MM.1S (cell line): ENCODE measurements around the gene FABP7.

Source experiments
- DNase-seq: peaks from one replicate; pipeline ENCODE4 v3.0.0-alpha.2; 2015
- H2AFZ ChIP-seq: fragments of 300-600 bp; sonication (generic); 2 replicates; pipeline ENCODE4 v1.6.0; 2016; ENCODE audit warnings: antibody characterized with exemption, low read length
- H3F3A ChIP-seq: fragments of 300-600 bp; sonication (generic); 2 replicates; pipeline ENCODE4 v1.6.1; 2016; ENCODE audit warnings: mild to moderate bottlenecking, antibody characterized with exemption, low read length, moderate library complexity, mixed read lengths; ENCODE audit not compliant: insufficient read depth
- H3K27ac ChIP-seq: fragments of 300-600 bp; sonication (generic); 2 replicates; pipeline ENCODE4 v1.5.1; 2016; ENCODE audit warnings: mild to moderate bottlenecking, low read length
- H3K27me3 ChIP-seq: fragments of 300-600 bp; sonication (generic); replicated peaks from 2 replicates; pipeline ENCODE4 v1.6.0; 2016; ENCODE audit warnings: low read length; ENCODE audit not compliant: insufficient read depth
- H3K36me3 ChIP-seq: fragments of 300-600 bp; sonication (generic); replicated peaks from 2 replicates; pipeline ENCODE4 v1.6.1; 2016; ENCODE audit warnings: mild to moderate bottlenecking, low read length, mixed read lengths; ENCODE audit not compliant: insufficient read depth
- H3K4me1 ChIP-seq: fragments of 300-600 bp; sonication (generic); 2 replicates; pipeline ENCODE4 v1.6.1; 2016; ENCODE audit warnings: low read length, mixed read lengths
- H3K4me2 ChIP-seq: fragments of 300-600 bp; sonication (generic); 2 replicates; pipeline ENCODE4 v1.6.0; 2016; ENCODE audit warnings: low read depth, low read length
- H3K4me3 ChIP-seq: fragments of 300-600 bp; sonication (generic); 2 replicates; pipeline ENCODE4 v1.5.1; 2016; ENCODE audit warnings: low read length, mixed read lengths
- H3K79me2 ChIP-seq: fragments of 300-600 bp; sonication (generic); 2 replicates; pipeline ENCODE4 v1.6.1; 2016; ENCODE audit warnings: mixed run types, low read length, mixed read lengths
- H3K9ac ChIP-seq: fragments of 300-600 bp; sonication (generic); 2 replicates; pipeline ENCODE4 v1.6.1; 2016; ENCODE audit warnings: low read length, mixed read lengths
- H3K9me2 ChIP-seq: fragments of 300-600 bp; sonication (generic); replicated peaks from 2 replicates; pipeline ENCODE4 v1.6.1; 2016; ENCODE audit warnings: mild to moderate bottlenecking, low read length, mixed read lengths; ENCODE audit not compliant: insufficient read depth
- H3K9me3 ChIP-seq: fragments of 300-600 bp; sonication (generic); replicated peaks from 2 replicates; pipeline ENCODE4 v1.6.1; 2016; ENCODE audit warnings: mild to moderate bottlenecking, low read length, mixed read lengths; ENCODE audit not compliant: insufficient read depth
- H4K20me1 ChIP-seq: fragments of 300-600 bp; sonication (generic); 2 replicates; pipeline ENCODE4 v1.6.1; 2016; ENCODE audit warnings: mild to moderate bottlenecking, low read length, moderate library complexity, mixed read lengths; ENCODE audit not compliant: insufficient read depth
- EZH2 ChIP-seq: fragments of 300-600 bp; sonication (generic); optimal IDR thresholded peaks from 2 replicates; pipeline ENCODE3; 2017; ENCODE audit warnings: low read depth, mild to moderate bottlenecking, antibody characterized with exemption, low read length, mixed read lengths
- EZH2phosphoT487 ChIP-seq: fragments of 300-600 bp; sonication (generic); IDR thresholded peaks from 2 replicates; pipeline ENCODE4 v1.6.1; 2018; ENCODE audit warnings: antibody characterized with exemption, low read length
- TF ChIP-seq, protein P1 (sequence below): fragments of 300-600 bp; sonication (generic); IDR thresholded peaks from 2 replicates; pipeline ENCODE4 v1.5.1; 2016; ENCODE audit warnings: antibody characterized with exemption, low read length, mixed read lengths

The FABP7 gene

GRCh38 chr6:122809001-122809400 lies 29.5 kb downstream of the FABP7 start:
- Histone ChIP-seq H3K4me3 (no peak overlapping the region), H3K4me2 (no peak overlapping the region), H3F3A (no peaks in the 10 kb centered on the region), H3K9me2 (no peaks in the 10 kb centered on the region), H3K4me1 (no peaks in the 10 kb centered on the region), H3K9ac (no peak overlapping the region), H3K9me3 (no peaks in the 10 kb centered on the region), H4K20me1 (no peaks in the 10 kb centered on the region), H3K27ac (no peak overlapping the region), H3K36me3 (no peaks in the 10 kb centered on the region; the same call in 1 of the 2 replicates), H3K79me2 (no peaks in the 10 kb centered on the region), H2AFZ (no peak overlapping the region), H3K27me3 (no peaks in the 10 kb centered on the region)
- DNase-seq = no peak
- TF ChIP-seq EZH2phosphoT487 (no peak), EZH2 (no peak)
- TF ChIP-seq, protein P1, sequence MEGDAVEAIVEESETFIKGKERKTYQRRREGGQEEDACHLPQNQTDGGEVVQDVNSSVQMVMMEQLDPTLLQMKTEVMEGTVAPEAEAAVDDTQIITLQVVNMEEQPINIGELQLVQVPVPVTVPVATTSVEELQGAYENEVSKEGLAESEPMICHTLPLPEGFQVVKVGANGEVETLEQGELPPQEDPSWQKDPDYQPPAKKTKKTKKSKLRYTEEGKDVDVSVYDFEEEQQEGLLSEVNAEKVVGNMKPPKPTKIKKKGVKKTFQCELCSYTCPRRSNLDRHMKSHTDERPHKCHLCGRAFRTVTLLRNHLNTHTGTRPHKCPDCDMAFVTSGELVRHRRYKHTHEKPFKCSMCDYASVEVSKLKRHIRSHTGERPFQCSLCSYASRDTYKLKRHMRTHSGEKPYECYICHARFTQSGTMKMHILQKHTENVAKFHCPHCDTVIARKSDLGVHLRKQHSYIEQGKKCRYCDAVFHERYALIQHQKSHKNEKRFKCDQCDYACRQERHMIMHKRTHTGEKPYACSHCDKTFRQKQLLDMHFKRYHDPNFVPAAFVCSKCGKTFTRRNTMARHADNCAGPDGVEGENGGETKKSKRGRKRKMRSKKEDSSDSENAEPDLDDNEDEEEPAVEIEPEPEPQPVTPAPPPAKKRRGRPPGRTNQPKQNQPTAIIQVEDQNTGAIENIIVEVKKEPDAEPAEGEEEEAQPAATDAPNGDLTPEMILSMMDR = no peak

DNA sequence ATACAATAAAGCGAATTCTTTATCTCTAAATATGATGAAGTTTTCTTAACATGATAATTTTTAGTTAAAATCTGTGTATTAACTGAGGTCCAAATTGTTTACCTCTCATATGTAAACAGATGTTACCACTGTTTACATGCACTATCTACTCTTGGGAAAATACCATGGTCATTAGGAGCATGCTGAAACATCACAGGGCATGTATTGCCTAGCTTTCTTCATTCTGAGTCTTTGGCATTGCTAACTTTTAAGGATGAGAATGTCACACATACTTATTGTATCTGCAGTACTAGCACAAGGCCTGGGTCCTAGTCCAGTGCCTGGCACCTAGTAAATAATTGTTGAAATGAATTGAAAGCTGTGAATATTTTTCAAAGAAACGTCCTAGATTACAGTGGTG lies 30.2 kb downstream of the FABP7 start:
- no peaks in the 10 kb centered on the region; the same call in 1 of the 2 replicates for H3K36me3 ChIP-seq
- no peak overlapping the region for H3K4me2 ChIP-seq
- H3K9me3 ChIP-seq = no peaks in the 10 kb centered on the region
- no peak for TF ChIP-seq EZH2phosphoT487
- TF ChIP-seq, protein P1 = no peak
- no peak for TF ChIP-seq EZH2
- no peak overlapping the region for H3K4me3 ChIP-seq
- H3K4me1 ChIP-seq = no peaks in the 10 kb centered on the region
- H3K9ac ChIP-seq = no peak overlapping the region
- no peak overlapping the region for H3K27ac ChIP-seq
- H3K79me2 ChIP-seq = no peaks in the 10 kb centered on the region
- H4K20me1 ChIP-seq = no peaks in the 10 kb centered on the region
- no peak for DNase-seq
- no peaks in the 10 kb centered on the region for H3K9me2 ChIP-seq
- no peaks in the 10 kb centered on the region for H3F3A ChIP-seq
- no peak overlapping the region for H2AFZ ChIP-seq
- no peaks in the 10 kb centered on the region for H3K27me3 ChIP-seq

GRCh38 chr6:122810189-122810588 lies 30.7 kb downstream of the FABP7 start:
- no peaks in the 10 kb centered on the region for H3K79me2 ChIP-seq
- no peaks in the 10 kb centered on the region for H3F3A ChIP-seq
- H3K27ac ChIP-seq = no peak overlapping the region
- H3K27me3 ChIP-seq = no peaks in the 10 kb centered on the region
- no peaks in the 10 kb centered on the region for H3K4me1 ChIP-seq
- no peak overlapping the region for H3K4me3 ChIP-seq
- no peak overlapping the region for H3K4me2 ChIP-seq
- no peaks in the 10 kb centered on the region for H4K20me1 ChIP-seq
- no peak overlapping the region for H2AFZ ChIP-seq
- no peak for DNase-seq
- H3K9ac ChIP-seq = no peak overlapping the region
- TF ChIP-seq EZH2 = no peak
- no peak for TF ChIP-seq EZH2phosphoT487
- TF ChIP-seq, protein P1 = no peak
- H3K9me3 ChIP-seq = no peaks in the 10 kb centered on the region
- no peaks in the 10 kb centered on the region for H3K36me3 ChIP-seq
- no peaks in the 10 kb centered on the region for H3K9me2 ChIP-seq
